ENCODE data around the gene PRR3. TPM values are rescaled to one million over a fixed set of nuclear protein-coding genes. Genes with fewer than 3 reads are reported as not detected.
"Not testable (repeated sequence)": the region's sequence is repeated elsewhere in the genome, so short reads cannot be mapped to it uniquely, and the experiment has no call there.

Gene PRR3
- polyA plus RNA-seq, 2 donors = 3.7 to 4.8 TPM

- 43 to 48% methylated on average over 9 of the region's 9 CpGs for WGBS, 2 donors
- not testable (repeated sequence) for H3K4me3 ChIP-seq (ENCODE audit: low read depth in 1 of 2, low read length in 2 of 2); H3K36me3 ChIP-seq (ENCODE audit: control insufficient read depth in 2 of 2, insufficient read depth in 2 of 2, low read length in 1 of 2); H3K4me1 ChIP-seq (ENCODE audit: control insufficient read depth in 2 of 2, insufficient read depth in 2 of 2, low read length in 1 of 2); H3K27me3 ChIP-seq (ENCODE audit: control insufficient read depth in 1 of 2, insufficient read depth in 2 of 2, low read length in 2 of 2); H3K9me3 ChIP-seq (ENCODE audit: control insufficient read depth in 2 of 2, insufficient read depth in 1 of 2, low read depth in 1 of 2, low read length in 1 of 2)
- H3K27ac ChIP-seq (ENCODE audit: low read depth in 2 of 2, low read length in 1 of 2) = peak overlapping the region; percentile 96 to 98
Observed at GRCh38 chr6:30516754-30517076, 40.4 kb upstream of the PRR3 start.

- WGBS, 2 donors = 89 to 95% methylated on average over 17 to 21 of the region's 21 CpGs
- H3K4me1 ChIP-seq (ENCODE audit: control insufficient read depth in 2 of 2, insufficient read depth in 2 of 2, low read length in 1 of 2); H3K27ac ChIP-seq (ENCODE audit: low read depth in 2 of 2, low read length in 1 of 2): not testable (repeated sequence)
Observed at GRCh38 chr6:30517767-30518504, 39.2 kb upstream of the PRR3 start.

GRCh38 chr6:30518505-30519145, 38.5 kb upstream of the PRR3 start:
- H3K27ac ChIP-seq (ENCODE audit: low read depth in 2 of 2, low read length in 1 of 2) = peak overlapping the region in 1 of 2 donors; percentile 50
- not testable (repeated sequence) for H3K4me1 ChIP-seq (ENCODE audit: control insufficient read depth in 2 of 2, insufficient read depth in 2 of 2, low read length in 1 of 2)

More at GRCh38 chr6:30517767-30518504, 39.2 kb upstream of the PRR3 start:
- not testable (repeated sequence) for H3K27me3 ChIP-seq (ENCODE audit: control insufficient read depth in 1 of 2, insufficient read depth in 2 of 2, low read length in 2 of 2); H3K36me3 ChIP-seq (ENCODE audit: control insufficient read depth in 2 of 2, insufficient read depth in 2 of 2, low read length in 1 of 2); H3K9me3 ChIP-seq (ENCODE audit: control insufficient read depth in 2 of 2, insufficient read depth in 1 of 2, low read depth in 1 of 2, low read length in 1 of 2); H3K4me3 ChIP-seq (ENCODE audit: low read depth in 1 of 2, low read length in 2 of 2)

GRCh38 chr6:30520522-30520921, 36.6 kb upstream of the PRR3 start:
- Histone ChIP-seq H3K27me3 (ENCODE audit: control insufficient read depth in 1 of 2, insufficient read depth in 2 of 2, low read length in 2 of 2) (no peaks in the 10 kb centered on the region), H3K27ac (ENCODE audit: low read depth in 2 of 2, low read length in 1 of 2) (peak overlapping the region; percentile 93), H3K36me3 (ENCODE audit: control insufficient read depth in 2 of 2, insufficient read depth in 2 of 2, low read length in 1 of 2) (no peaks in the 10 kb centered on the region), H3K9me3 (ENCODE audit: control insufficient read depth in 2 of 2, insufficient read depth in 1 of 2, low read depth in 1 of 2, low read length in 1 of 2) (peaks cover 0 to 3% of the 10 kb centered on the region in 2 donors), H3K4me1 (ENCODE audit: control insufficient read depth in 2 of 2, insufficient read depth in 2 of 2, low read length in 1 of 2) (peaks cover 0 to 3% of the 10 kb centered on the region in 2 donors), H3K4me3 (ENCODE audit: low read depth in 1 of 2, low read length in 2 of 2) (no peak overlapping the region)
- WGBS, 2 donors = 54 to 78% methylated on average over 6 of the region's 6 CpGs

More at GRCh38 chr6:30518505-30519145, 38.5 kb upstream of the PRR3 start:
- H3K36me3 ChIP-seq (ENCODE audit: control insufficient read depth in 2 of 2, insufficient read depth in 2 of 2, low read length in 1 of 2); H3K27me3 ChIP-seq (ENCODE audit: control insufficient read depth in 1 of 2, insufficient read depth in 2 of 2, low read length in 2 of 2); H3K4me3 ChIP-seq (ENCODE audit: low read depth in 1 of 2, low read length in 2 of 2); H3K9me3 ChIP-seq (ENCODE audit: control insufficient read depth in 2 of 2, insufficient read depth in 1 of 2, low read depth in 1 of 2, low read length in 1 of 2): not testable (repeated sequence)
- WGBS, 2 donors = 79 to 85% methylated on average over 19 of the region's 19 CpGs

- not testable (repeated sequence) for H3K9me3 ChIP-seq (ENCODE audit: control insufficient read depth in 2 of 2, insufficient read depth in 1 of 2, low read depth in 1 of 2, low read length in 1 of 2); H3K4me3 ChIP-seq (ENCODE audit: low read depth in 1 of 2, low read length in 2 of 2); H3K4me1 ChIP-seq (ENCODE audit: control insufficient read depth in 2 of 2, insufficient read depth in 2 of 2, low read length in 1 of 2); H3K36me3 ChIP-seq (ENCODE audit: control insufficient read depth in 2 of 2, insufficient read depth in 2 of 2, low read length in 1 of 2); H3K27me3 ChIP-seq (ENCODE audit: control insufficient read depth in 1 of 2, insufficient read depth in 2 of 2, low read length in 2 of 2)
- WGBS, 2 donors = 47 to 69% methylated on average over 7 of the region's 7 CpGs
- peak overlapping the region; percentile 93 for H3K27ac ChIP-seq (ENCODE audit: low read depth in 2 of 2, low read length in 1 of 2)
Observed at GRCh38 chr6:30521082-30521481, 36.0 kb upstream of the PRR3 start.

GRCh38 chr6:30521952-30522351, 35.1 kb upstream of the PRR3 start:
- not testable (repeated sequence) for H3K27me3 ChIP-seq (ENCODE audit: control insufficient read depth in 1 of 2, insufficient read depth in 2 of 2, low read length in 2 of 2); H3K27ac ChIP-seq (ENCODE audit: low read depth in 2 of 2, low read length in 1 of 2); H3K4me1 ChIP-seq (ENCODE audit: control insufficient read depth in 2 of 2, insufficient read depth in 2 of 2, low read length in 1 of 2); H3K4me3 ChIP-seq (ENCODE audit: low read depth in 1 of 2, low read length in 2 of 2); H3K9me3 ChIP-seq (ENCODE audit: control insufficient read depth in 2 of 2, insufficient read depth in 1 of 2, low read depth in 1 of 2, low read length in 1 of 2); H3K36me3 ChIP-seq (ENCODE audit: control insufficient read depth in 2 of 2, insufficient read depth in 2 of 2, low read length in 1 of 2)
- WGBS, 2 donors = 75 to 80% methylated on average over 5 of the region's 5 CpGs

- H3K4me3 ChIP-seq (ENCODE audit: low read depth in 1 of 2, low read length in 2 of 2); H3K9me3 ChIP-seq (ENCODE audit: control insufficient read depth in 2 of 2, insufficient read depth in 1 of 2, low read depth in 1 of 2, low read length in 1 of 2): not testable (repeated sequence)
Observed at GRCh38 chr6:30526444-30526843, 30.7 kb upstream of the PRR3 start.

GRCh38 chr6:30529349-30529875, 27.7 kb upstream of the PRR3 start:
- H3K4me1 ChIP-seq (ENCODE audit: control insufficient read depth in 2 of 2, insufficient read depth in 2 of 2, low read length in 1 of 2); H3K4me3 ChIP-seq (ENCODE audit: low read depth in 1 of 2, low read length in 2 of 2); H3K27me3 ChIP-seq (ENCODE audit: control insufficient read depth in 1 of 2, insufficient read depth in 2 of 2, low read length in 2 of 2); H3K9me3 ChIP-seq (ENCODE audit: control insufficient read depth in 2 of 2, insufficient read depth in 1 of 2, low read depth in 1 of 2, low read length in 1 of 2); H3K36me3 ChIP-seq (ENCODE audit: control insufficient read depth in 2 of 2, insufficient read depth in 2 of 2, low read length in 1 of 2): not testable (repeated sequence)
- peak overlapping the region in 1 of 2 donors; percentile 3 for H3K27ac ChIP-seq (ENCODE audit: low read depth in 2 of 2, low read length in 1 of 2)
- WGBS, 2 donors = 87 to 90% methylated on average over 17 of the region's 17 CpGs

More at GRCh38 chr6:30526444-30526843, 30.7 kb upstream of the PRR3 start:
- H3K36me3 ChIP-seq (ENCODE audit: control insufficient read depth in 2 of 2, insufficient read depth in 2 of 2, low read length in 1 of 2); H3K27me3 ChIP-seq (ENCODE audit: control insufficient read depth in 1 of 2, insufficient read depth in 2 of 2, low read length in 2 of 2); H3K27ac ChIP-seq (ENCODE audit: low read depth in 2 of 2, low read length in 1 of 2); H3K4me1 ChIP-seq (ENCODE audit: control insufficient read depth in 2 of 2, insufficient read depth in 2 of 2, low read length in 1 of 2): not testable (repeated sequence)
- WGBS, 2 donors = 96 to 98% methylated on average over 3 of the region's 3 CpGs

GRCh38 chr6:30530014-30530413, 27.1 kb upstream of the PRR3 start:
- no peak overlapping the region for H3K27ac ChIP-seq (ENCODE audit: low read depth in 2 of 2, low read length in 1 of 2)
- no peaks in the 10 kb centered on the region for H3K36me3 ChIP-seq (ENCODE audit: control insufficient read depth in 2 of 2, insufficient read depth in 2 of 2, low read length in 1 of 2)
- H3K27me3 ChIP-seq (ENCODE audit: control insufficient read depth in 1 of 2, insufficient read depth in 2 of 2, low read length in 2 of 2) = no peaks in the 10 kb centered on the region
- H3K4me1 ChIP-seq (ENCODE audit: control insufficient read depth in 2 of 2, insufficient read depth in 2 of 2, low read length in 1 of 2) = no peaks in the 10 kb centered on the region
- H3K9me3 ChIP-seq (ENCODE audit: control insufficient read depth in 2 of 2, insufficient read depth in 1 of 2, low read depth in 1 of 2, low read length in 1 of 2) = no peaks in the 10 kb centered on the region
- WGBS, 2 donors = 54 to 66% methylated on average over 2 of the region's 2 CpGs
- no peak overlapping the region for H3K4me3 ChIP-seq (ENCODE audit: low read depth in 1 of 2, low read length in 2 of 2)

All from esophagus (tissue), 2 donors.